Measurements from ENCODE around the gene CABYR.

Gene CABYR, protein sequence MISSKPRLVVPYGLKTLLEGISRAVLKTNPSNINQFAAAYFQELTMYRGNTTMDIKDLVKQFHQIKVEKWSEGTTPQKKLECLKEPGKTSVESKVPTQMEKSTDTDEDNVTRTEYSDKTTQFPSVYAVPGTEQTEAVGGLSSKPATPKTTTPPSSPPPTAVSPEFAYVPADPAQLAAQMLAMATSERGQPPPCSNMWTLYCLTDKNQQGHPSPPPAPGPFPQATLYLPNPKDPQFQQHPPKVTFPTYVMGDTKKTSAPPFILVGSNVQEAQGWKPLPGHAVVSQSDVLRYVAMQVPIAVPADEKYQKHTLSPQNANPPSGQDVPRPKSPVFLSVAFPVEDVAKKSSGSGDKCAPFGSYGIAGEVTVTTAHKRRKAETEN
- 1.4 to 7.4 (median 6.4) reads per million in 3 donors for total RNA-seq

DNA sequence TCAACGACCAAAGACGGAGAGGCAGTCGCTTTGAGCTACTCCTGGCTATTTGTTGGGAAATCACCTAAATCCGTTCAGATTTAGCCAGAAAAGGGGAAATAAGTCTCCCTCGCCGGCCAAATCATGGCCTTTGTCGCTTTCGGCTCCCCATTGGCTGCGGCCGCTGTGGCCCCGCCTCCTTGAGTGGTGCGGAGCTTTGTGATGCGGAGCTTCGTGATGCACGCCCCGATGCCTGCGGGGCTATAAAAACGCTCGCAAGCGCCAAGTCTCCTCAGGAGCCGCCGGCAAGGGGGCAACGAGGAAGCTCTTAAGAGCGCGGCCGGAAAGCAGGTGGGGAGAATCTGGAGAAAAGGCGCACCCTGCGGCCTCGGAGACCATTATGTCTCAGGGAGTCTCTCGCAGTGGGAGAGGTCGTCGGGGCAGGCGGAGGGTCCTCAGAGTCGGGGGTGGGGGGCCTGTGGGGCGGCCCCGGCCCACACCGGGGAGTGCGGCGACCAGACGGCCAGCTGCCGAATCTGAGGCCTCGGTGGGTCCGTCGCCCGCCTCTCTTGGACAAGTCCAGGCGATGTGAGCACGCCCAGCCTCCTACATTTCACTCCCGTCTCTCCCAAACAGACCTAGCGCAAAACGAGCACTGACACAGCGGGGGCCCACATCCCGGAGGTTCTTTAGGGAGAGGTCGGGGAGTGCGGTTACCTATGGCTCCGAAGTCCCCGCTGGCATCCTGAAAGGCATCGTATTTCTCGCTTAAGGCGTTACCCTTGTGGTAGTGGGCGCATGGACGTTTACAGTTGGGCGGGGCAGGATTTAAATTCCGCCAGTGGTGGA, at the start of gene CABYR:
Gene CABYR, plus strand, starts transcription at position 274 of the 828 bp plus-strand sequence. CDS start 4,053 bp downstream, outside the sequence.
- Histone ChIP-seq H3K27me3 (replicated peaks; ENCODE audit: control insufficient read depth, insufficient read depth, low read length, poor library complexity, severe bottlenecking) (no peaks in the 10 kb centered on the region), H3K36me3 (ENCODE audit: control insufficient read depth, insufficient read depth, low read length) (no peaks in the 10 kb centered on the region), H3K9me3 (ENCODE audit: control insufficient read depth, low read length) (no peaks in the 10 kb centered on the region), H3K4me3 (ENCODE audit: insufficient read depth, low read depth, low read length, poor library complexity, severe bottlenecking) (peak within 1 kb of the TSS; percentile 51), H3K4me1 (ENCODE audit: control insufficient read depth, insufficient read depth, low read length, poor library complexity, severe bottlenecking) (peaks cover 4% of the 10 kb centered on the region), H3K27ac (ENCODE audit: insufficient read depth, low read length, poor library complexity, severe bottlenecking) (no peak within 1 kb of the TSS)
- peak; percentile 73 to 77 (median 75) for DNase-seq

GRCh38 chr18:24089076-24089475, 49.8 kb upstream of the CABYR start:
- Histone ChIP-seq H3K9me3 (ENCODE audit: control insufficient read depth, low read length) (no peaks in the 10 kb centered on the region), H3K27me3 (replicated peaks; ENCODE audit: control insufficient read depth, insufficient read depth, low read length, poor library complexity, severe bottlenecking) (no peaks in the 10 kb centered on the region), H3K4me3 (ENCODE audit: insufficient read depth, low read depth, low read length, poor library complexity, severe bottlenecking) (no peak overlapping the region), H3K27ac (ENCODE audit: insufficient read depth, low read length, poor library complexity, severe bottlenecking) (no peak overlapping the region), H3K4me1 (ENCODE audit: control insufficient read depth, insufficient read depth, low read length, poor library complexity, severe bottlenecking) (peaks cover 3% of the 10 kb centered on the region), H3K36me3 (ENCODE audit: control insufficient read depth, insufficient read depth, low read length) (peaks cover 64% of the 10 kb centered on the region)
- DNase-seq: no peak

- H3K27me3 ChIP-seq (replicated peaks; ENCODE audit: control insufficient read depth, insufficient read depth, low read length, poor library complexity, severe bottlenecking): no peaks in the 10 kb centered on the region
- H3K4me1 ChIP-seq (ENCODE audit: control insufficient read depth, insufficient read depth, low read length, poor library complexity, severe bottlenecking): peaks cover 5% of the 10 kb centered on the region
- peaks cover 64% of the 10 kb centered on the region for H3K36me3 ChIP-seq (ENCODE audit: control insufficient read depth, insufficient read depth, low read length)
- DNase-seq: no peak
- H3K4me3 ChIP-seq (ENCODE audit: insufficient read depth, low read depth, low read length, poor library complexity, severe bottlenecking): no peak overlapping the region
- no peak overlapping the region for H3K27ac ChIP-seq (ENCODE audit: insufficient read depth, low read length, poor library complexity, severe bottlenecking)
- no peaks in the 10 kb centered on the region for H3K9me3 ChIP-seq (ENCODE audit: control insufficient read depth, low read length)
Measured at GRCh38 chr18:24089515-24090337, 49.1 kb upstream of the CABYR start.

DNA sequence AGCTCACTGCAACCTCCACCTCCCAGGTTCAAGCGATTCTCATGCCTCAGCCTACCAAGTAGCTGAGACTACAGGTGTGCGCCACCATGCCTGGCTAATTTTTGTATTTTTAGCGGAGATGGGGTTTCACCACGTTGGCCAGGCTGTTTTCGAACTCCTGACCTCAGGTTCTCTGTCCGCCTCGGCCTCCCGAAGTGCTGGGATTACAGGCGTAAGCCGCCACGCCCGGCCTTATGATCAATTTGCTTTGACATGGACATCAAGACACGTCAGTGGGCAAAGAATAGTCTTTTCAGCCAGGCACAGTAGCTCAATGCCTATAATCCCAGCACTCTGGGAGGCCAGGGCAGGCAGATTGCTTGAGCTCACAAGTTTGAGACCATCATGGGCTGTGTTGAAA, 48.0 kb upstream of the CABYR start:
- Histone ChIP-seq H3K4me3 (ENCODE audit: insufficient read depth, low read depth, low read length, poor library complexity, severe bottlenecking) (no peak overlapping the region), H3K27ac (ENCODE audit: insufficient read depth, low read length, poor library complexity, severe bottlenecking) (no peak overlapping the region), H3K4me1 (ENCODE audit: control insufficient read depth, insufficient read depth, low read length, poor library complexity, severe bottlenecking) (peaks cover 5% of the 10 kb centered on the region)

DNA sequence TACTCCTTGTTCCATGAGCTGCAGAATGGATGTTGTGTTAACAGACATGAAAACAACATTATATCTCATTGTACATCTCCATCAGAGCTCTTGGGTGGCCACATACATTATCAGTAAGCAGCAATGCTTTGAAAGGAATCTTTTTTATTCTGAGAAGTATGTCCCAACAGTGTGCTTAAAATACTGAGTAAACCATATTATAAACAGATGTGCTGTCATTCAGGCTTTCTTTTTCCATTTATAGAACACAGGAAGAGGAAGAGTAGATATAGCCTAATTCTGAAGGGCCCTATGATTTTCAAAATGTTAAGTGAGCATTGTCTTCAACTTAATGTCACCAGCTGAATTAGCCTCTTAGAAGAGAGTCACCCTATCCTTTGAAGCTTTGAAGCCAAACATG, 44.3 kb upstream of the CABYR start:
- H3K4me1 ChIP-seq (ENCODE audit: control insufficient read depth, insufficient read depth, low read length, poor library complexity, severe bottlenecking): peaks cover 5% of the 10 kb centered on the region
- DNase-seq: no peak
- no peak overlapping the region for H3K4me3 ChIP-seq (ENCODE audit: insufficient read depth, low read depth, low read length, poor library complexity, severe bottlenecking)
- no peaks in the 10 kb centered on the region for H3K27me3 ChIP-seq (replicated peaks; ENCODE audit: control insufficient read depth, insufficient read depth, low read length, poor library complexity, severe bottlenecking)
- no peaks in the 10 kb centered on the region for H3K9me3 ChIP-seq (ENCODE audit: control insufficient read depth, low read length)
- no peak overlapping the region for H3K27ac ChIP-seq (ENCODE audit: insufficient read depth, low read length, poor library complexity, severe bottlenecking)
- peaks cover 41% of the 10 kb centered on the region for H3K36me3 ChIP-seq (ENCODE audit: control insufficient read depth, insufficient read depth, low read length)

More for the DNA sequence above, 48.0 kb upstream of the CABYR start:
- DNase-seq: no peak
- Histone ChIP-seq H3K9me3 (ENCODE audit: control insufficient read depth, low read length) (no peaks in the 10 kb centered on the region), H3K27me3 (replicated peaks; ENCODE audit: control insufficient read depth, insufficient read depth, low read length, poor library complexity, severe bottlenecking) (no peaks in the 10 kb centered on the region), H3K36me3 (ENCODE audit: control insufficient read depth, insufficient read depth, low read length) (peaks cover 61% of the 10 kb centered on the region)

DNA sequence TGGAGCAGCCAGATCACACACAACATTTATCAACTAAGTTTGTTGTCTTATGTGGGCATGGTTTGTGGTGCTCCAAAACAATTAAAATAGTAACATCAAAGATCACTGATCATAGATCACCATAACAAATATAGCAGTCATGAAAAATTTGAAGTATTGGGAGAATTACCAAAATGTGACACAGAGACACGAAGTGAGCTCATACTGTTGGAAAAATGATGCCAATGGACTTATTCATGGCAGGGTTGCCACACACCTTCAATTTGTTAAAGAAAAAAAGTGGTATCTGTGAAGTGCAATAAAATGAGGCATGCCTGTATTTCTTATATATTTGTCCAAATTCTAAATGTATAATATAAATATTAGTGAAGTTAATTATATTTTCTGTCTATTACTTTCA, 42.9 kb upstream of the CABYR start:
- no peaks in the 10 kb centered on the region for H3K27me3 ChIP-seq (replicated peaks; ENCODE audit: control insufficient read depth, insufficient read depth, low read length, poor library complexity, severe bottlenecking)
- H3K4me3 ChIP-seq (ENCODE audit: insufficient read depth, low read depth, low read length, poor library complexity, severe bottlenecking): no peak overlapping the region
- H3K4me1 ChIP-seq (ENCODE audit: control insufficient read depth, insufficient read depth, low read length, poor library complexity, severe bottlenecking): peaks cover 8% of the 10 kb centered on the region
- no peak for DNase-seq
- no peak overlapping the region for H3K27ac ChIP-seq (ENCODE audit: insufficient read depth, low read length, poor library complexity, severe bottlenecking)
- H3K9me3 ChIP-seq (ENCODE audit: control insufficient read depth, low read length): no peaks in the 10 kb centered on the region
- peaks cover 49% of the 10 kb centered on the region for H3K36me3 ChIP-seq (ENCODE audit: control insufficient read depth, insufficient read depth, low read length)

DNA sequence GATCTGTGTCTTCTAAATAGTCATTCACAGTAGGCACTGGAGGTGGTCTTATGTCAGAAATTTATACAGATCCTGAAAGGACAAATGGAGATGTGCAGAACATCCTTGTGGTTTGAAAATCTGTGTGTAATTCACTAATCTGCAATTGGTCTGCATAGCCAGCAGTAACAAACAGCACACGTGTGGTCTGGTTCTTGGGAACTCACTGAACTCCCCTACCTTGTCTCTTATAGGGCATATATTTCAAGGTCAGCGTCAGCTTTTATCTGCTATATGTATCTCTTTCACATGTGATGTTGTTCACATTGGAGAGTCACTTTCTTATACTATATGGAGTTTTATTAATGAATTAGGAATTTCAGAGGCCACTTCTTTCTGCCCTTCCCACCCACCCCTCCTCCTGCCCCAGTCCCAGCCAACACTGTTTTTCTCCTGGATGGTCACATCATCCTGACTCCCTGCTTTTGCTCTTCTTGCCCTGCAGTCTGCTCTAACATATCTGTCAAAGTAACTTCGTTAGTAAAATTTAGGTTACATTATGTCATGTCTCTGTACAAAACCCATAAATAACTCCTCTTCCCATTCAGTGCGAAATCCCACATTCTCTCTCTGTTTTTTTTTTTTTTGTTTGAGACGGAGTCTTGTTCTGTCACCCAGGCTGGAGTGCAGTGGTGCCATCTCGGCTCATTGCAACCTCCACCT, 35.4 kb upstream of the CABYR start:
- H3K36me3 ChIP-seq (ENCODE audit: control insufficient read depth, insufficient read depth, low read length): peaks cover 48% of the 10 kb centered on the region
- H3K9me3 ChIP-seq (ENCODE audit: control insufficient read depth, low read length): no peaks in the 10 kb centered on the region
- H3K27me3 ChIP-seq (replicated peaks; ENCODE audit: control insufficient read depth, insufficient read depth, low read length, poor library complexity, severe bottlenecking): no peaks in the 10 kb centered on the region
- peaks cover 3% of the 10 kb centered on the region for H3K4me1 ChIP-seq (ENCODE audit: control insufficient read depth, insufficient read depth, low read length, poor library complexity, severe bottlenecking)
- no peak overlapping the region for H3K27ac ChIP-seq (ENCODE audit: insufficient read depth, low read length, poor library complexity, severe bottlenecking)
- no peak overlapping the region for H3K4me3 ChIP-seq (ENCODE audit: insufficient read depth, low read depth, low read length, poor library complexity, severe bottlenecking)
- DNase-seq: no peak

- DNase-seq: no peak
- H3K27me3 ChIP-seq (replicated peaks; ENCODE audit: control insufficient read depth, insufficient read depth, low read length, poor library complexity, severe bottlenecking): no peaks in the 10 kb centered on the region
Measured at GRCh38 chr18:24104486-24104885, 34.4 kb upstream of the CABYR start.

GRCh38 chr18:24108641-24109040, 30.2 kb upstream of the CABYR start:
- Histone ChIP-seq H3K27ac (ENCODE audit: insufficient read depth, low read length, poor library complexity, severe bottlenecking) (no peak overlapping the region), H3K9me3 (ENCODE audit: control insufficient read depth, low read length) (no peaks in the 10 kb centered on the region), H3K4me3 (ENCODE audit: insufficient read depth, low read depth, low read length, poor library complexity, severe bottlenecking) (no peak overlapping the region), H3K27me3 (replicated peaks; ENCODE audit: control insufficient read depth, insufficient read depth, low read length, poor library complexity, severe bottlenecking) (no peaks in the 10 kb centered on the region), H3K36me3 (ENCODE audit: control insufficient read depth, insufficient read depth, low read length) (peaks cover 43% of the 10 kb centered on the region), H3K4me1 (ENCODE audit: control insufficient read depth, insufficient read depth, low read length, poor library complexity, severe bottlenecking) (no peaks in the 10 kb centered on the region)
- no peak for DNase-seq

More at GRCh38 chr18:24104486-24104885, 34.4 kb upstream of the CABYR start:
- Histone ChIP-seq H3K9me3 (ENCODE audit: control insufficient read depth, low read length) (no peaks in the 10 kb centered on the region), H3K27ac (ENCODE audit: insufficient read depth, low read length, poor library complexity, severe bottlenecking) (no peak overlapping the region), H3K4me1 (ENCODE audit: control insufficient read depth, insufficient read depth, low read length, poor library complexity, severe bottlenecking) (peaks cover 3% of the 10 kb centered on the region), H3K36me3 (ENCODE audit: control insufficient read depth, insufficient read depth, low read length) (peaks cover 49% of the 10 kb centered on the region), H3K4me3 (ENCODE audit: insufficient read depth, low read depth, low read length, poor library complexity, severe bottlenecking) (no peak overlapping the region)
